ENCODE measurements around the gene GSTA2.
"Not testable (repeated sequence)": the region's sequence is repeated elsewhere in the genome, so short reads cannot be mapped to it uniquely, and the experiment has no call there.

GSTA2 gene

GRCh38 chr6:52718550-52718949, 44.7 kb downstream of the GSTA2 start:
- Histone ChIP-seq H3K4me3 (ENCODE audit: low read depth in 1 of 2, low read length in 2 of 2) (no peak overlapping the region), H3K4me1 (ENCODE audit: insufficient read depth, low read length) (no peaks in the 10 kb centered on the region), H3K9ac (ENCODE audit: low read depth, low read length) (no peak overlapping the region), H3K4me2 (ENCODE audit: insufficient read depth, low read length) (no peak overlapping the region), H3K79me2 (ENCODE audit: insufficient read depth, low read length) (no peaks in the 10 kb centered on the region), H3K36me3 (ENCODE audit: insufficient read depth, low read length) (no peaks in the 10 kb centered on the region), H4K20me1 (ENCODE audit: insufficient read depth, low read length) (no peaks in the 10 kb centered on the region), H3K9me3 (ENCODE audit: insufficient read depth, low read length, severe bottlenecking) (no peaks in the 10 kb centered on the region), H3K27ac (ENCODE audit: low read length) (no peak overlapping the region), H2AFZ (ENCODE audit: low read depth, low read length) (no peak overlapping the region), H3K27me3 (ENCODE audit: insufficient read depth, low read length, poor library complexity) (no peaks in the 10 kb centered on the region)
- ATAC-seq (ENCODE audit: insufficient read depth, low read depth), result no peak
- TF ChIP-seq EZH2 (IDR thresholded peaks at IDR 0.05; ENCODE audit: borderline replicate concordance, low read depth, low read length, severe bottlenecking), result no peak
- TF ChIP-seq, protein P1, sequence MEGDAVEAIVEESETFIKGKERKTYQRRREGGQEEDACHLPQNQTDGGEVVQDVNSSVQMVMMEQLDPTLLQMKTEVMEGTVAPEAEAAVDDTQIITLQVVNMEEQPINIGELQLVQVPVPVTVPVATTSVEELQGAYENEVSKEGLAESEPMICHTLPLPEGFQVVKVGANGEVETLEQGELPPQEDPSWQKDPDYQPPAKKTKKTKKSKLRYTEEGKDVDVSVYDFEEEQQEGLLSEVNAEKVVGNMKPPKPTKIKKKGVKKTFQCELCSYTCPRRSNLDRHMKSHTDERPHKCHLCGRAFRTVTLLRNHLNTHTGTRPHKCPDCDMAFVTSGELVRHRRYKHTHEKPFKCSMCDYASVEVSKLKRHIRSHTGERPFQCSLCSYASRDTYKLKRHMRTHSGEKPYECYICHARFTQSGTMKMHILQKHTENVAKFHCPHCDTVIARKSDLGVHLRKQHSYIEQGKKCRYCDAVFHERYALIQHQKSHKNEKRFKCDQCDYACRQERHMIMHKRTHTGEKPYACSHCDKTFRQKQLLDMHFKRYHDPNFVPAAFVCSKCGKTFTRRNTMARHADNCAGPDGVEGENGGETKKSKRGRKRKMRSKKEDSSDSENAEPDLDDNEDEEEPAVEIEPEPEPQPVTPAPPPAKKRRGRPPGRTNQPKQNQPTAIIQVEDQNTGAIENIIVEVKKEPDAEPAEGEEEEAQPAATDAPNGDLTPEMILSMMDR (IDR thresholded peaks at IDR 0.05; ENCODE audit: borderline replicate concordance, extremely low read depth, low read length, poor library complexity, severe bottlenecking), result no peak
- DNase-seq, result no peak

GRCh38 chr6:52714761-52715160, 48.5 kb downstream of the GSTA2 start:
- H4K20me1 ChIP-seq (ENCODE audit: insufficient read depth, low read length); H3K27me3 ChIP-seq (ENCODE audit: insufficient read depth, low read length, poor library complexity); H3K79me2 ChIP-seq (ENCODE audit: insufficient read depth, low read length); H3K4me2 ChIP-seq (ENCODE audit: insufficient read depth, low read length); H2AFZ ChIP-seq (ENCODE audit: low read depth, low read length); H3K9me3 ChIP-seq (ENCODE audit: insufficient read depth, low read length, severe bottlenecking); H3K4me3 ChIP-seq (ENCODE audit: low read depth in 1 of 2, low read length in 2 of 2); H3K4me1 ChIP-seq (ENCODE audit: insufficient read depth, low read length); DNase-seq; H3K36me3 ChIP-seq (ENCODE audit: insufficient read depth, low read length); H3K9ac ChIP-seq (ENCODE audit: low read depth, low read length); ATAC-seq (ENCODE audit: insufficient read depth, low read depth); H3K27ac ChIP-seq (ENCODE audit: low read length): not testable (repeated sequence)

- TF ChIP-seq, protein P1 (IDR thresholded peaks at IDR 0.05; ENCODE audit: borderline replicate concordance, extremely low read depth, low read length, poor library complexity, severe bottlenecking), result no peak
- TF ChIP-seq EZH2 (IDR thresholded peaks at IDR 0.05; ENCODE audit: borderline replicate concordance, low read depth, low read length, severe bottlenecking), result no peak
- Histone ChIP-seq H3K9me3 (ENCODE audit: insufficient read depth, low read length, severe bottlenecking) (peaks cover 8% of the 10 kb centered on the region), H4K20me1 (ENCODE audit: insufficient read depth, low read length) (no peaks in the 10 kb centered on the region), H3K4me3 (ENCODE audit: low read depth in 1 of 2, low read length in 2 of 2) (no peak overlapping the region), H2AFZ (ENCODE audit: low read depth, low read length) (no peak overlapping the region), H3K4me2 (ENCODE audit: insufficient read depth, low read length) (no peak overlapping the region), H3K27ac (ENCODE audit: low read length) (no peak overlapping the region), H3K27me3 (ENCODE audit: insufficient read depth, low read length, poor library complexity) (no peaks in the 10 kb centered on the region), H3K4me1 (ENCODE audit: insufficient read depth, low read length) (no peaks in the 10 kb centered on the region), H3K36me3 (ENCODE audit: insufficient read depth, low read length) (no peaks in the 10 kb centered on the region), H3K79me2 (ENCODE audit: insufficient read depth, low read length) (no peaks in the 10 kb centered on the region), H3K9ac (ENCODE audit: low read depth, low read length) (no peak overlapping the region)
- no peak for ATAC-seq (ENCODE audit: insufficient read depth, low read depth)
- DNase-seq, result no peak
Observed at GRCh38 chr6:52712136-52712535, 51.1 kb downstream of the GSTA2 start.

- Histone ChIP-seq H3K4me1 (ENCODE audit: insufficient read depth, low read length) (no peaks in the 10 kb centered on the region), H3K27me3 (ENCODE audit: insufficient read depth, low read length, poor library complexity) (no peaks in the 10 kb centered on the region), H3K36me3 (ENCODE audit: insufficient read depth, low read length) (no peaks in the 10 kb centered on the region), H3K4me3 (ENCODE audit: low read depth in 1 of 2, low read length in 2 of 2) (no peak overlapping the region), H3K4me2 (ENCODE audit: insufficient read depth, low read length) (no peak overlapping the region), H3K27ac (ENCODE audit: low read length) (no peak overlapping the region), H2AFZ (ENCODE audit: low read depth, low read length) (no peak overlapping the region), H3K9me3 (ENCODE audit: insufficient read depth, low read length, severe bottlenecking) (peaks cover 8% of the 10 kb centered on the region), H3K9ac (ENCODE audit: low read depth, low read length) (no peak overlapping the region), H4K20me1 (ENCODE audit: insufficient read depth, low read length) (no peaks in the 10 kb centered on the region), H3K79me2 (ENCODE audit: insufficient read depth, low read length) (no peaks in the 10 kb centered on the region)
- no peak for DNase-seq
- no peak for ATAC-seq (ENCODE audit: insufficient read depth, low read depth)
- TF ChIP-seq EZH2 (IDR thresholded peaks at IDR 0.05; ENCODE audit: borderline replicate concordance, low read depth, low read length, severe bottlenecking), result no peak
- TF ChIP-seq, protein P1 (IDR thresholded peaks at IDR 0.05; ENCODE audit: borderline replicate concordance, extremely low read depth, low read length, poor library complexity, severe bottlenecking), result no peak
Observed at GRCh38 chr6:52707963-52708680, 55.2 kb downstream of the GSTA2 start.
